Lung (tissue), 12 donors: ENCODE data around the gene C3AR1. TPM values are rescaled to one million over a fixed set of nuclear protein-coding genes. Genes with fewer than 3 reads are reported as not detected.

Experiments
- ATAC-seq: fragments of 200-7000 bp; cut with Tn5 transposase; one replicate; pipeline ENCODE4 v1.9.1; 2020; ENCODE audit warnings: moderate number of reproducible peaks; ENCODE audit not compliant: insufficient read depth, low FRiP score
- DNase-seq, 3 donors: peaks; one replicate each; pipeline ENCODE4 v3.0.0-alpha.2; 2013 to 2017
- H3K27ac ChIP-seq, 2 donors: one replicate each; pipeline ENCODE4 v1.5.1; 2013; ENCODE audit warnings: mild to moderate bottlenecking in 2 of 2, moderate library complexity in 2 of 2, control low read depth in 1 of 2, inconsistent platforms in 1 of 2, low read depth in 1 of 2, low read length in 1 of 2
- H3K27me3 ChIP-seq, 3 donors: one replicate each; pipeline ENCODE4 v1.5.1; 2013; ENCODE audit warnings: low read length in 2 of 3; ENCODE audit not compliant: control insufficient read depth in 3 of 3, insufficient read depth in 3 of 3
- H3K36me3 ChIP-seq, 4 donors: one replicate each; pipeline ENCODE4 v1.5.1; 2013; ENCODE audit warnings: low read length in 4 of 4, mild to moderate bottlenecking in 1 of 4, moderate library complexity in 1 of 4; ENCODE audit not compliant: control insufficient read depth in 4 of 4, insufficient read depth in 4 of 4
- H3K4me1 ChIP-seq, 5 donors: one replicate each; pipeline ENCODE4 v1.5.1; 2013; ENCODE audit warnings: low read length in 5 of 5, mild to moderate bottlenecking in 2 of 5, moderate library complexity in 1 of 5; ENCODE audit not compliant: control insufficient read depth in 5 of 5, insufficient read depth in 5 of 5
- H3K4me3 ChIP-seq: one replicate; pipeline ENCODE4 v1.5.1; 2013; ENCODE audit warnings: mild to moderate bottlenecking, control low read depth, moderate library complexity
- H3K9ac ChIP-seq, 2 donors: one replicate each; pipeline ENCODE4 v1.5.1; 2013; ENCODE audit warnings: low read length in 2 of 2, control low read depth in 1 of 2; ENCODE audit not compliant: insufficient read depth in 1 of 2
- H3K9me3 ChIP-seq, 4 donors: one replicate each; pipeline ENCODE4 v1.5.1; 2013; ENCODE audit warnings: low read length in 3 of 4, mild to moderate bottlenecking in 1 of 4, moderate library complexity in 1 of 4; ENCODE audit not compliant: control insufficient read depth in 4 of 4, insufficient read depth in 3 of 4
- WGBS, 2 donors: extraction: QIAGEN DNeasy Blood & Tissue Kit; methylation state at CpG; one replicate each; pipeline ENCODE4 v1.1.7; 2013; 5-methylcytosine and 5-hydroxymethylcytosine counted together
- polyA plus RNA-seq, 2 donors: library from polyadenylated mRNA; stranded (reverse); fragments of 200-250 nt; gene quantifications; one replicate each; pipeline ENCODE4 v1.2.1, GENCODE V29; 2013
- total RNA-seq, 2 donors: library from RNA; depleted of rRNA in 1 of 2; stranded (reverse); fragments of >200 nt in 1 of 2; gene quantifications; one replicate each; pipeline ENCODE4 v1.2.1, GENCODE V29; 2014 to 2021
- TF ChIP-seq, protein P1 (sequence below): IDR thresholded peaks from 2 replicates; pipeline ENCODE4 v1.5.1; 2012; ENCODE audit warnings: mild to moderate bottlenecking; ENCODE audit errors: control extremely low read depth, extremely low read depth
- donor health status: control.
- donor health status: control.
- donor health status: Bipolar disorder and iron deficiency.
- donor health status: healthy.
- donor health status: DM: yes; HTN: yes; CAD: no.

C3AR1 gene
- total and polyA plus RNA-seq, 4 donors = 6.9 to 209 (median 26.3) TPM

DNA sequence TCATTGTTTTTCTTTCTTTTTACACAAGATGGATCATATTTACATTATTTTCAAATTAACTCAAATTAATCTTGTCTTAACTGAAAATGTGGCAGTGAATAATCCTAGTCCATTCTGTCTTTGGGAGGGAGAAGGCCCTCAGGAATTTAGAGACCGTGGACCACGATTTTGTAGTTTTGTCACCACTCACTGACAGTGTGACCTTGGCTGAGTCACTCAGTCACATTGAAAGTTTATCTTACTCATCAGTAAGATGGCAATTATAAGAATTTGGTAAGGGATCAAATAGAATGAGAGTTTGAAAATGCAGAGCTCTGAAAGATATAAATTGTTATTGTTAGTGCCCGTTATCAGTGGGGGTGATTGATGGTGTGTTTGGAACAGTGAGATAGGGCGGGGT, 17.3 kb downstream of the C3AR1 start:
- H3K27me3 ChIP-seq = no peaks in the 10 kb centered on the region
- H3K4me1 ChIP-seq = no peaks in the 10 kb centered on the region
- ATAC-seq (no peak), DNase-seq (no peak)
- H3K9ac ChIP-seq = no peak overlapping the region
- no peak overlapping the region for H3K27ac ChIP-seq
- peaks cover 42 to 54% (median 46%) of the 10 kb centered on the region in 4 donors for H3K36me3 ChIP-seq
- 75 to 82% methylated on average over 4 of the region's 4 CpGs for WGBS, 2 donors
- no peaks in the 10 kb centered on the region for H3K9me3 ChIP-seq
- TF ChIP-seq, protein P1, sequence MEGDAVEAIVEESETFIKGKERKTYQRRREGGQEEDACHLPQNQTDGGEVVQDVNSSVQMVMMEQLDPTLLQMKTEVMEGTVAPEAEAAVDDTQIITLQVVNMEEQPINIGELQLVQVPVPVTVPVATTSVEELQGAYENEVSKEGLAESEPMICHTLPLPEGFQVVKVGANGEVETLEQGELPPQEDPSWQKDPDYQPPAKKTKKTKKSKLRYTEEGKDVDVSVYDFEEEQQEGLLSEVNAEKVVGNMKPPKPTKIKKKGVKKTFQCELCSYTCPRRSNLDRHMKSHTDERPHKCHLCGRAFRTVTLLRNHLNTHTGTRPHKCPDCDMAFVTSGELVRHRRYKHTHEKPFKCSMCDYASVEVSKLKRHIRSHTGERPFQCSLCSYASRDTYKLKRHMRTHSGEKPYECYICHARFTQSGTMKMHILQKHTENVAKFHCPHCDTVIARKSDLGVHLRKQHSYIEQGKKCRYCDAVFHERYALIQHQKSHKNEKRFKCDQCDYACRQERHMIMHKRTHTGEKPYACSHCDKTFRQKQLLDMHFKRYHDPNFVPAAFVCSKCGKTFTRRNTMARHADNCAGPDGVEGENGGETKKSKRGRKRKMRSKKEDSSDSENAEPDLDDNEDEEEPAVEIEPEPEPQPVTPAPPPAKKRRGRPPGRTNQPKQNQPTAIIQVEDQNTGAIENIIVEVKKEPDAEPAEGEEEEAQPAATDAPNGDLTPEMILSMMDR = no peak
- no peak overlapping the region for H3K4me3 ChIP-seq

DNA sequence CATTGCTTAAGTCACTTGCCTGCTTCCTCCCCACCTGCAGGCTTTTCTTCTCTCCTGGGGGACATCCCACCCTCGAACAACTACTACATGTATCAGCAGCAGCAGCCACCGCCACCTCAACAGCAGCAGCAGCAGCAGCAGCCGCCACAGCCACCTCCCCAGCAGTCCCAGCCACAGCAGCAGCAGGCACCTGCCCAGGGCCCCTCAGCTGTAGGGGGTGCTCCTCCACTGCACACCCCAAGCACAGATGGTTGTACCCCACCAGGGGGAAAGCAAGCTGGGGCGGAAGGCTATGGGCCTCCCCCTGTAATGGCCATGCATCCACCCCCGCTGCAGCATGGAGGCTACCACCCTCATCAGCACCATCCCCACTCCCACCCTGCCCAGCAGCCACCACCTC, 18.3 kb downstream of the C3AR1 start:
- TF ChIP-seq, protein P1 = no peak
- Histone ChIP-seq H3K9ac (no peak overlapping the region), H3K27me3 (no peaks in the 10 kb centered on the region), H3K36me3 (peaks cover 45 to 56% (median 48%) of the 10 kb centered on the region in 4 donors), H3K27ac (no peak overlapping the region), H3K4me3 (no peak overlapping the region), H3K9me3 (no peaks in the 10 kb centered on the region), H3K4me1 (no peaks in the 10 kb centered on the region)
- WGBS, 2 donors = 93 to 94% methylated on average over 5 of the region's 5 CpGs
- DNase-seq (no peak), ATAC-seq (no peak)

DNA sequence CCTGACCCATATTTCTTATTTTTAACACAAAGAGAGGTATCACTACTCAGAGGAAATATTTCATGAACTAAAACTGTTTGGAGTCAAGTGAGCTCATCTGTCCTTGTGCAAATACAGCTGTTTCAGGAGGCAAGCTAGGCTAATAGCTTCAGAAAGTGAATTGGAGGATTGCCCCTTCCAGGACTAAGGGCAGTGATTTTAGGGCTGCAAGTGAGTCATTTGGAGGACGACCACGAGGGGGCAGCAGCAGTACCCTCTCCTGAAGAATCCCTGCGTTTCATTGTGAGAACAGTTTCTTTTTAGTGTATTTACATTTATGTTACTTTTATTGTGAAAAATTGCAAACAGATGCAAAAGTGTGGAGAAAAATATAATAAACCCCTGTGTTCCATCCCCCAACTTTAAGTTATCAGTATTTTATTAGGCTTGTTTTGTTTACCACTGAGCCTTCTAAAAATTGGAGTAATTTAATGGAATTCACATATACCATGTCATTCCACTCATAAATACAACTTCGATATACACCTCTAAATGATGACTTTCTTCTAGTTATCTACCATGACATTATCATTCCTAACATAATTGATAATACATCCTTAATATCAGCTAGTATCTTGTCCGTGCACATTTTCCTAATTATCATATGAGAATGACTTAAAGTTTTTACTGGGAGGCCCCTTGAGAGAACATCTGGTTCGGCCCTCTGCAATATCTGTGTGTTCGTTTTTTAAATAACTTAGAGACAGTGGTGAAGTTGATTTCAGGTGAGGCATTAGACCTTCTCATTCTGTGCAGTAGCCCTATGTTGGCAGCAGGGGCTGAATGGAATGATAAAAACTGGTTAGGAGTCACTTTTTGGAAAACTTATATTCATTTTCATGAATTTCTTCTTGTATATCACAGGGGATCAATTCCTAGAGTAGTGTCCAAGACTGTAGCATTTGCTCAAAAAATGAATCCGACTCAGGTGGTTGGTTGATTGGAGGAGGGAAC, 19.9 kb downstream of the C3AR1 start:
- DNase-seq = peak; percentile 83 to 88 (median 83)
- peaks cover 47 to 60% (median 53%) of the 10 kb centered on the region in 4 donors for H3K36me3 ChIP-seq
- no peak overlapping the region for H3K9ac ChIP-seq
- no peak overlapping the region for H3K27ac ChIP-seq
- H3K9me3 ChIP-seq = no peaks in the 10 kb centered on the region
- ATAC-seq = peak; percentile 62
- TF ChIP-seq, protein P1 = peak; percentile 81
- H3K4me1 ChIP-seq = peaks cover 0 to 3% (median 0%) of the 10 kb centered on the region in 5 donors
- H3K4me3 ChIP-seq = no peak overlapping the region
- 50 to 54% methylated on average over 8 of the region's 8 CpGs for WGBS, 2 donors
- H3K27me3 ChIP-seq = no peaks in the 10 kb centered on the region
